Measurements from ENCODE around the gene CR1. TPM values are rescaled to one million over a fixed set of nuclear protein-coding genes. Genes with fewer than 3 reads are reported as not detected.

Gene CR1
- total and polyA plus RNA-seq, 9 of the 15 experiments (the other 6 are each of a cell fraction or from before 2014, with no cell fraction given), result 0.07 to 0.47 (median 0.18) TPM

DNA sequence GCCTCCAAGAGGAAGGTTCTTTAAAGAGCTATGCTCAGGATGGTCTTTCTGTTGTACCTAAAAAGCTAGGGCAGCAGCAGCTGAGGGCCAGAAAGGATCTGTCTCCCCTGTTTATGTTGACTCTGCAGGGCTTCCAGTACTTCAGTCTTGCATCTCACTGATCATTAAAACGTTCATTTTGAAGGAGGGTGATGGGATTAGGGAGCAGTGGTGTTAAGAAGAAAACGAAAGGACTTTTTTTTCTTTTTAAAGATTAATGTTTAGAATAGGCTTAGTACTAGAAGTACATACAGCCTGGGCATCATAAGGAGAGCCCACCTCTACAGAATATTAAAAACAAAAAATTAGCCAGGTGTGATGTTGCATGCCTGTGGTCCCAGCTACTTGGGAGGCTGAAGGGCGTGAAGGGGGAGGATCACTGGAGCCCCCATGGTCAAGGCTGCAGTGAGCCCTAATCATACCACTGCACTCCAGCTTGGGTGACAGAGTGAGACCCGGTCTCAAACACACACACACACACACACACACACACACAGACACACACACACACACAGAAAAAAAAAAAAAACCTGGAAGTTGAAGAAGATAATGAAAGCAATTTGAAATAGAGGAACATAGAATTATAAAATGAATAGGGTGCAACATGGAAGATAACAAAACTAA lies 151.8 kb downstream of the CR1 start (continued):
- TF ChIP-seq, protein P1, sequence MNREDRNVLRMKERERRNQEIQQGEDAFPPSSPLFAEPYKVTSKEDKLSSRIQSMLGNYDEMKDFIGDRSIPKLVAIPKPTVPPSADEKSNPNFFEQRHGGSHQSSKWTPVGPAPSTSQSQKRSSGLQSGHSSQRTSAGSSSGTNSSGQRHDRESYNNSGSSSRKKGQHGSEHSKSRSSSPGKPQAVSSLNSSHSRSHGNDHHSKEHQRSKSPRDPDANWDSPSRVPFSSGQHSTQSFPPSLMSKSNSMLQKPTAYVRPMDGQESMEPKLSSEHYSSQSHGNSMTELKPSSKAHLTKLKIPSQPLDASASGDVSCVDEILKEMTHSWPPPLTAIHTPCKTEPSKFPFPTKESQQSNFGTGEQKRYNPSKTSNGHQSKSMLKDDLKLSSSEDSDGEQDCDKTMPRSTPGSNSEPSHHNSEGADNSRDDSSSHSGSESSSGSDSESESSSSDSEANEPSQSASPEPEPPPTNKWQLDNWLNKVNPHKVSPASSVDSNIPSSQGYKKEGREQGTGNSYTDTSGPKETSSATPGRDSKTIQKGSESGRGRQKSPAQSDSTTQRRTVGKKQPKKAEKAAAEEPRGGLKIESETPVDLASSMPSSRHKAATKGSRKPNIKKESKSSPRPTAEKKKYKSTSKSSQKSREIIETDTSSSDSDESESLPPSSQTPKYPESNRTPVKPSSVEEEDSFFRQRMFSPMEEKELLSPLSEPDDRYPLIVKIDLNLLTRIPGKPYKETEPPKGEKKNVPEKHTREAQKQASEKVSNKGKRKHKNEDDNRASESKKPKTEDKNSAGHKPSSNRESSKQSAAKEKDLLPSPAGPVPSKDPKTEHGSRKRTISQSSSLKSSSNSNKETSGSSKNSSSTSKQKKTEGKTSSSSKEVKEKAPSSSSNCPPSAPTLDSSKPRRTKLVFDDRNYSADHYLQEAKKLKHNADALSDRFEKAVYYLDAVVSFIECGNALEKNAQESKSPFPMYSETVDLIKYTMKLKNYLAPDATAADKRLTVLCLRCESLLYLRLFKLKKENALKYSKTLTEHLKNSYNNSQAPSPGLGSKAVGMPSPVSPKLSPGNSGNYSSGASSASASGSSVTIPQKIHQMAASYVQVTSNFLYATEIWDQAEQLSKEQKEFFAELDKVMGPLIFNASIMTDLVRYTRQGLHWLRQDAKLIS (CRISPR knock-in tag; IDR thresholded peaks at IDR 0.05), result 0 out of 2 replicates have a peak, but pooled peaks have one; percentile 69
- TF ChIP-seq HLTF (IDR thresholded peaks at IDR 0.05) (0 out of 2 replicates have a peak, but pooled peaks have one; percentile 62), ZNF384 (IDR thresholded peaks at IDR 0.05; ENCODE audit: low read depth, low read length) (peak; percentile 94), UBTF (IDR thresholded peaks at IDR 0.05; ENCODE audit: borderline replicate concordance in 1 of 2, low read depth in 2 of 2, low read length in 2 of 2) (0 out of 4 replicates have a peak, but pooled peaks of 1 of the 2 experiments have one; percentile 1), HDAC3 (IDR thresholded peaks at IDR 0.05; ENCODE audit: borderline replicate concordance, partially characterized antibody) (no peak), SMARCB1 (IDR thresholded peaks at IDR 0.05; ENCODE audit: insufficient read length, low read depth) (no peak), SMARCA4 (IDR thresholded peaks at IDR 0.05) (peak; percentile 61), CHD1 (IDR thresholded peaks at IDR 0.05; ENCODE audit: low read length) (peak; percentile 31), TCF3 (CRISPR knock-in tag; IDR thresholded peaks at IDR 0.05) (peak; percentile 8; the same call in 1 of the 2 replicates), NCOR1 (IDR thresholded peaks at IDR 0.05) (0 out of 2 replicates have a peak, but pooled peaks have one; percentile 31), POLR2H (tag; IDR thresholded peaks at IDR 0.05; ENCODE audit: low read depth) (no peak), ZBTB7A (IDR thresholded peaks at IDR 0.05; ENCODE audit: borderline replicate concordance, control insufficient read depth, low read depth, low read length) (peak; percentile 61; the same call in 1 of the 2 replicates), MIER1 (IDR thresholded peaks at IDR 0.05; ENCODE audit: low read depth) (0 out of 2 replicates have a peak, but pooled peaks have one; percentile 51), MLLT1 (IDR thresholded peaks at IDR 0.05) (peak; percentile 77 to 80; a peak in 3 of 4 replicates), SIN3A (IDR thresholded peaks at IDR 0.05; ENCODE audit: borderline replicate concordance in 2 of 2, control insufficient read depth in 1 of 2, low read depth in 2 of 2, low read length in 2 of 2) (peak in 1 of 2 experiments; percentile 3; a peak in 1 of 4 replicates), NBN (IDR thresholded peaks at IDR 0.05; ENCODE audit: low read depth) (peak; percentile 86; the same call in 1 of the 2 replicates), DPF2 (IDR thresholded peaks at IDR 0.05) (peak; percentile 76), ZC3H8 (IDR thresholded peaks at IDR 0.05) (no peak)
